ENCODE measurements around the gene MKNK2. TPM values are rescaled to one million over a fixed set of nuclear protein-coding genes. Genes with fewer than 3 reads are reported as not detected.
"Not testable (repeated sequence)": the region's sequence is repeated elsewhere in the genome, so short reads cannot be mapped to it uniquely, and the experiment has no call there.

Gene MKNK2
- polyA plus RNA-seq, 4 donors: 47.6 to 101 (median 88.9) TPM

DNA sequence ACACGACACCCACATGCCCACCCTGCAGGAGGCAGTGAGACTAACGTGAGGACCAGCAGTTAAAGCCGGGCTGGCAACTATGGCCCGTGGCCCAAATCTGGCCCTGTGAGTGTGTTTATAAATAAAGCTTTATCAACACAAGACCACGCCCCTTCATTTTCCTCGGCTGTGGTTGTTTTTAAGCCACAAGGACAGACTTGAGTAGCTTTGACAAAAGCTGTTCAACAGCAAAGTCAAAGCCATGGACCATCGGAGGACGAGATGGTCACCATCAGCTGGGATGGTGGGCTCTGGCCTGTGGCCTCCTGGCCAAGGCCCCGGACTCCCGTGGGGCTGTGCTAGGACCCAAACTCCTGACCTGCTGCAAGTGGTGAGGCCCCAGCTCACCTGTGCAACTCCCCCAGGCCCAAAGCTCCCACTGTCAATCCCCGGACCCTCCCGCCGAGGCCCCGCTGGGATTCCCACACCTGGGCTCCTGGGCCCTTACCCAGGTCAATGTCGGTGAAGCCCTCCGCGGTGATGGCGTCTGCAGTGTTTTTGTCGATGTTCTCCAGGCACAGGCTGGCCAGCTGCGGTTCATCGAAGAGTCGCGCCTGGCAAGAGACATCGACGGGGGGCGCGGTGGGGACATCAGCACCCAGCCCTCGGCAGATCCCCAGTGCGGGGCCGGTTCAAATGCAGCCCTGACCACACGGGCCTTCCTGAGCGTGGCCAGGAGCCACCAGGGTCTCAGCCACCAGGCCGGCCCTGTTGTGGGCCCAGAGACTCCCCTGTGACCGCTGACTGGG lies 60.6 kb downstream of the MKNK2 start:
- no peaks in the 10 kb centered on the region for H3K4me1 ChIP-seq (ENCODE audit: control insufficient read depth in 3 of 3, insufficient read depth in 2 of 3, low read depth in 1 of 3, low read length in 2 of 3)
- no peaks in the 10 kb centered on the region for H3K9me3 ChIP-seq (ENCODE audit: control insufficient read depth in 2 of 2, insufficient read depth in 1 of 2, low read depth in 1 of 2, low read length in 1 of 2)
- FAIRE-seq (no peak), DNase-seq (no peak)
- no peak overlapping the region for H3K27ac ChIP-seq (ENCODE audit: low read depth in 1 of 3, low read length in 2 of 3)
- H3K27me3 ChIP-seq (ENCODE audit: control insufficient read depth in 3 of 3, insufficient read depth in 3 of 3, low read length in 3 of 3): no peaks in the 10 kb centered on the region
- H3K4me3 ChIP-seq (ENCODE audit: low read depth in 1 of 3, low read length in 3 of 3): no peak overlapping the region
- WGBS, 3 donors: 96 to 97% (median 96%) methylated on average over 34 of the region's 34 CpGs
- peaks cover 18 to 93% (median 18%) of the 10 kb centered on the region in 3 donors for H3K36me3 ChIP-seq (ENCODE audit: control insufficient read depth in 3 of 3, insufficient read depth in 2 of 3, low read depth in 1 of 3, low read length in 3 of 3)

DNA sequence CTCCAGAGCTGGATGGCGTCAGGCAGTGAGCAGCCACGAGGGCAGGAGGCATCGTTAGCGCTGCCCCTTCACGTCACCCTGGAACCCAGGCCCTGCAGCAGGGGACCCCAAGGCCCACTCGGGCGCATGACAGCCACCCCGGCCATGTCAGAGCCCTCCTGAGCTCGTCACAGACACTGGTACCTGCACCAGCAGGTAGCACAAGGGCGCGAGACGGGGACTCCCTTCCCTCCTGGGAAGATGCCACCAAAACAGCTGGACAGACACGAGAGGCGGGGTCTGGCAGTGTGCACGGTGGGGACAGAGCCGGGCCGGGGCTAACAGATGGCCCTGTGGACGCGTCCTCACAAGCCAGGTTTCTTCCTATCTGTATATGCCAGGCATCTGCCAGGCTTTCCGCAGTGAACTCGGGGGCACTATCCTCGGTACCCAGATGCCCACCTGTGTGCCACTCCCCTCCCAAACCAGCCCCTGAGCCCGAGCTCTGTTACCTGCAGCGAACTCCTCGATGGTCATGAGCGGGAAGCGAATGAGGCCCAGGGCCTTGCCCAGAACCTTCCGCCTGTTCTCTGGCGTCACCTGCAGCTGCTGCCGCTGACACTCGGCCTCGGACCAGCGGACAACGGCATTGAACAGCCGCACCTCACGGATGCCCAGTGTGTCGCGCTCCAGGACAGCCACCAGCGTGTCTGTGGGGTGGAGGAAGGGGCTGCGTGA lies 61.4 kb downstream of the MKNK2 start:
- no peaks in the 10 kb centered on the region for H3K27me3 ChIP-seq (ENCODE audit: control insufficient read depth in 3 of 3, insufficient read depth in 3 of 3, low read length in 3 of 3)
- H3K27ac ChIP-seq (ENCODE audit: low read depth in 1 of 3, low read length in 2 of 3): no peak overlapping the region
- FAIRE-seq (no peak), DNase-seq (no peak)
- WGBS, 3 donors: 93 to 95% (median 94%) methylated on average over 39 to 40 of the region's 40 CpGs
- no peaks in the 10 kb centered on the region for H3K4me1 ChIP-seq (ENCODE audit: control insufficient read depth in 3 of 3, insufficient read depth in 2 of 3, low read depth in 1 of 3, low read length in 2 of 3)
- H3K9me3 ChIP-seq (ENCODE audit: control insufficient read depth in 2 of 2, insufficient read depth in 1 of 2, low read depth in 1 of 2, low read length in 1 of 2): no peaks in the 10 kb centered on the region
- H3K4me3 ChIP-seq (ENCODE audit: low read depth in 1 of 3, low read length in 3 of 3): no peak overlapping the region
- peaks cover 18 to 97% (median 18%) of the 10 kb centered on the region in 3 donors for H3K36me3 ChIP-seq (ENCODE audit: control insufficient read depth in 3 of 3, insufficient read depth in 2 of 3, low read depth in 1 of 3, low read length in 3 of 3)

DNA sequence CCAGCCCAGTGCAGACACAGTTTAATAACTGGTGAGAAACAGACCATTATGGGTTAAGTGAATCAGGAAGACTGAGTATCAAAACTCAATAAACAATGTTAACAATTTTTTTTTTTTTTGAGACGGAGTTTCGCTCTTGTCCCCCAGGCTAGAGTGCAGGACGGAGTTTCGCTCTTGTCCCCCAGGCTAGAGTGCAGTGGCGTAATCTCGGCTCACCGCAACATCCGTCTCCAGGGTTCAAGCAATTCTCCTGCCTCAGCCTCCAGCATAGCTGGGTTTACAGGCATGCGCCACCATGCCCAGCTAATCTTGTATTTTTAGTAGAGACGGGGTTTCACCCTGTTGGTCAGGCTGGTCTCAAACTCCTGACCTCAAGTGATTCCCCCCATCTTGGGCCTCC lies 62.6 kb downstream of the MKNK2 start:
- H3K27ac ChIP-seq (ENCODE audit: low read depth in 1 of 3, low read length in 2 of 3); H3K27me3 ChIP-seq (ENCODE audit: control insufficient read depth in 3 of 3, insufficient read depth in 3 of 3, low read length in 3 of 3); FAIRE-seq; DNase-seq; H3K9me3 ChIP-seq (ENCODE audit: control insufficient read depth in 2 of 2, insufficient read depth in 1 of 2, low read depth in 1 of 2, low read length in 1 of 2); H3K4me3 ChIP-seq (ENCODE audit: low read depth in 1 of 3, low read length in 3 of 3); H3K4me1 ChIP-seq (ENCODE audit: control insufficient read depth in 3 of 3, insufficient read depth in 2 of 3, low read depth in 1 of 3, low read length in 2 of 3): not testable (repeated sequence)
- 85 to 89% (median 85%) methylated on average over 10 of the region's 10 CpGs for WGBS, 3 donors
- peaks cover 18 to 96% (median 18%) of the 10 kb centered on the region in 3 donors for H3K36me3 ChIP-seq (ENCODE audit: control insufficient read depth in 3 of 3, insufficient read depth in 2 of 3, low read depth in 1 of 3, low read length in 3 of 3)

Other genes starting within 250 kb of the MKNK2 start
- gene ATP8B3, start 239.0 kb downstream of the MKNK2 start, polyA plus RNA-seq: under 1 TPM in 3 of 4 donors, not detected in 1; 0.45 to 0.52 (median 0.47) TPM
- 10 to 100 TPM; 18.4 to 31.8 (median 23.6) TPM for gene REXO1, start 202.8 kb downstream of the MKNK2 start, polyA plus RNA-seq
- 10 to 100 TPM in 3 of 4 donors, 1 to 10 TPM in 1; 7.8 to 18.6 (median 14.0) TPM for gene KLF16, start 187.7 kb downstream of the MKNK2 start, polyA plus RNA-seq
- 10 to 100 TPM; 49.1 to 79.6 (median 62.0) TPM for gene ABHD17A, start 165.7 kb downstream of the MKNK2 start, polyA plus RNA-seq
- gene ADAT3, start 145.8 kb downstream of the MKNK2 start, polyA plus RNA-seq: 10 to 100 TPM in 3 of 4 donors, 1 to 10 TPM in 1; 4.7 to 38.1 (median 23.1) TPM
- gene SCAMP4, start 145.8 kb downstream of the MKNK2 start, polyA plus RNA-seq: 10 to 100 TPM; 31.3 to 39.4 (median 36.0) TPM
- gene CSNK1G2, start 110.1 kb downstream of the MKNK2 start, polyA plus RNA-seq: 10 to 100 TPM; 31.3 to 52.8 (median 42.0) TPM
- gene BTBD2, start 35.5 kb downstream of the MKNK2 start, polyA plus RNA-seq: 100 to 1,000 TPM in 1 of 4 donors, 10 to 100 TPM in 3; 32.7 to 101 (median 53.0) TPM
- gene MOB3A, start 45.1 kb upstream of the MKNK2 start, polyA plus RNA-seq: 10 to 100 TPM in 3 of 4 donors, 1 to 10 TPM in 1; 7.6 to 18.3 (median 14.5) TPM
- gene IZUMO4, start 45.7 kb upstream of the MKNK2 start, polyA plus RNA-seq: 1 to 10 TPM; 2.4 to 5.8 (median 4.2) TPM
- 100 to 1,000 TPM in 1 of 4 donors, 10 to 100 TPM in 3; 68.1 to 106 (median 89.9) TPM for gene AP3D1, start 100.3 kb upstream of the MKNK2 start, polyA plus RNA-seq
- 10 to 100 TPM; 15.1 to 22.8 (median 19.7) TPM for gene DOT1L, start 112.7 kb upstream of the MKNK2 start, polyA plus RNA-seq
- gene PLEKHJ1, start 185.1 kb upstream of the MKNK2 start, polyA plus RNA-seq: 100 to 1,000 TPM; 118 to 307 (median 278) TPM
- 10 to 100 TPM; 31.8 to 71.5 (median 40.3) TPM for gene SF3A2, start 185.6 kb upstream of the MKNK2 start, polyA plus RNA-seq
- 1 to 10 TPM; 1.1 to 3.0 (median 2.0) TPM for gene AMH, start 198.1 kb upstream of the MKNK2 start, polyA plus RNA-seq
- 1 to 10 TPM in 3 of 4 donors, under 1 TPM in 1; 0.69 to 2.4 (median 1.6) TPM for gene JSRP1, start 205.2 kb upstream of the MKNK2 start, polyA plus RNA-seq
- under 1 TPM in 3 of 4 donors, not detected in 1; 0.25 to 0.54 (median 0.46) TPM for gene PEAK3, start 230.9 kb upstream of the MKNK2 start, polyA plus RNA-seq

Measured in small intestine (tissue), 7 donors.